SHP77 treated with DMSO at 0.1 percent for 48 hours (cell line): ENCODE data around the gene USP6.
"Not testable (repeated sequence)": the region's sequence is repeated elsewhere in the genome, so short reads cannot be mapped to it uniquely, and the experiment has no call there.

Source experiments
- DNase-seq: peaks from one replicate; lab custom pipeline; 2025; lab: John Stamatoyannopoulos, UW

Gene USP6

DNA sequence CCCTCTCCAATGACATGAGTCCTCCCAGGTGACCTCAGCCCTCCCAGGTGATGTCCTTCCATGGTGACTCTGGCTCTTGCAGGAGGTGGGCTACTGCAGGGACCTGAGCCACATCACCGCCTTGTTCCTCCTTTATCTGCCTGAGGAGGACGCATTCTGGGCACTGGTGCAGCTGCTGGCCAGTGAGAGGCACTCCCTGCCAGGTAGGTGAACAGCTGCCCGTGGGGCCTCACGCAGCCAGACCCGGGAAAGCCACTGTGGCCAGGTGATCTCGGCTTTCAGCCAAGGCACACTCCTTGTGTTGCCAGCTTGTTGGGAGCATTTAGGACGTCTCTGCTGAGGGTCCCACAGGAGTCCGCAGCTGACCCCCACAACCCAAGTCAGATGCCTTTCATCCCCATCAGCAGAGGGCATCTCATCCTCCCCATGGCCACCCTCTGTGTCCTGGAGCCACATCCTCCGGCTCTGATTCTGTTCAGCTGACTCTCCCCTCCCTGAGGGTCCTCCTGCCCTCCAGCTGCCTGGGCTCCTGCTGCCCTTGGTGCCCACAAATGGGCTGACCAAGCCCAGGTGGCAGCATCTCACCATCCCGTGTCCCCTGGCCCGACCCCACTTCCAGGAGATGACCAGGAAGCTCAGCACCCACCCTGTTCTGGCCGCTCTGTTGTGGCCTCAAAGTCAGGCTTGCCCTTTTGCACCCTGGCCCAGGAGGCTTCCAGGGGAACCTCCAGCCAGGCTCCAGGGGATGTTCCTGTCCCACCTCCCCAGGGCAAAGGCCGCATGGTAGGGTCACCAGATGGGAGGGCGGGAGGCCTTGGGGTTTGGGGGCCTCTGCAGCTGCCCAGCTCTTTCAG, 20.1 kb downstream of the USP6 start:
- DNase-seq: no peak

DNA sequence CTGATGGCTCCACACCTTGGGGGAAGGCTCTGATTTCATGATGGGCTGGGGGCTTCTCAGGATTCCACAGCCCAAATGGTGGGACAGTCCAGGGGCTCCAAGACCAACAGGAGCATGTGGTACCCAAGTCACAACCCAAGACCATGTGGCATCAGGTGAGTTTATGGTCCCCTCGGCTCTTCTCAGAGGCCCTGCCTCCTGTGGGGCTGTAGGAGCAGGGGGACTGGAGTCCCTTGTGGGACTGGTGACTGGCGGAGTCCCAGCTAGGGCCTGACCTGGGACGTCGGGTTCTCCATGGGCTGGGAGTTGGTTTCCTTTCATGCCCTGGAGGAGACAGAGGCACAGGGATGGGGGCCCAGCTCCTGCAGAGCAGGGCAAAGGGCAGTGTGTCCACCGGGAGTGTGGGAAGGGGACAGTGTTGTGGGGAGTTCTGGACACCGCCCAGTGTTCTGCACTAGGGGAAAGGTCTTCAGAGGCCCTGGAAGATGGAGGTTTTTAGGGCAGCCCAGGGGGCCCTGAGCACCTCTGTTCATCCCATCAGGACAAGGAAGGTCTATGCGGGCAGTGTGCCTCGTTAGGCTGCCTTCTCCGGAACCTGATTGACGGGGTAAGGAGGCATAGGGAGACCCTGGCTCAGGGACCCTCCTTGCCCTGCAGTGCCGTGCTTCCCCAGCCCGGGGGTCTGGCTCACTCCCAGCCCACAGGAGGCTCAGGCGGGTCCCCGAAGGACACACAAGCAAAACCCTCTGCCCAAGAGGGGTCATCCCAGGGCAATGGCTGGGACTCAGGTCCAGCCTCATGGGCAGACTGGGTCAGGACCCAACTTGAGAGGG, 21.0 kb downstream of the USP6 start:
- DNase-seq: not testable (repeated sequence)

DNA sequence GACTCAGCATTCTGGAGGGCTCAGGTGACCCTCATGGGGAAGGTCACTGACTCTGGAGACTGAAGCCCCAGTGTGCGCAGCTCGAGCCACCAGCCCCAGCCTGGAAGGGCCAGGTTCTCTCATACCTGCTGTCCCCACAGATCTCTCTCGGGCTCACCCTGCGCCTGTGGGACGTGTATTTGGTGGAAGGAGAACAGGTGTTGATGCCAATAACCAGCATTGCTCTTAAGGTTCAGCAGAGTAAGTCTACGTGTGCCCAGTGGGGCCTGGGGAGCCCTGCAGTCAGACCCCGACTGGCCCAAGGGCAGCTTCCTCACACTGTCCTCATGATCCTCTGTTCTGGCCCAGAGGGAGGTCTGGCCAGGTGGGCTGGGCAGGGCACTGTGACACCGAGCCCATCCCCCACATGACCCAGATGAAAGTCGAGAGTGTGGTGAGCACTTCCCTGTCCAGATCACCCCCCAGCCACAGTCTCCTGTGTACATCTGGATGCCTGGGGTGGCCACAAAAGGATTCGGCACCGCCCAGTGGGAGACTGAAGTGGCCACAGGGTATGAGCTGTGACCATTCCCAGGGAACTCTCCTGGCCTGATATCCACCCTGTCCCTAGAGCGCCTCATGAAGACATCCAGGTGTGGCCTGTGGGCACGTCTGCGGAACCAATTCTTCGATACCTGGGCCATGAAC, 21.8 kb downstream of the USP6 start:
- DNase-seq: not testable (repeated sequence)

- not testable (repeated sequence) for DNase-seq
Measured at GRCh38 chr17:5138198-5138544, 22.3 kb downstream of the USP6 start.

DNA sequence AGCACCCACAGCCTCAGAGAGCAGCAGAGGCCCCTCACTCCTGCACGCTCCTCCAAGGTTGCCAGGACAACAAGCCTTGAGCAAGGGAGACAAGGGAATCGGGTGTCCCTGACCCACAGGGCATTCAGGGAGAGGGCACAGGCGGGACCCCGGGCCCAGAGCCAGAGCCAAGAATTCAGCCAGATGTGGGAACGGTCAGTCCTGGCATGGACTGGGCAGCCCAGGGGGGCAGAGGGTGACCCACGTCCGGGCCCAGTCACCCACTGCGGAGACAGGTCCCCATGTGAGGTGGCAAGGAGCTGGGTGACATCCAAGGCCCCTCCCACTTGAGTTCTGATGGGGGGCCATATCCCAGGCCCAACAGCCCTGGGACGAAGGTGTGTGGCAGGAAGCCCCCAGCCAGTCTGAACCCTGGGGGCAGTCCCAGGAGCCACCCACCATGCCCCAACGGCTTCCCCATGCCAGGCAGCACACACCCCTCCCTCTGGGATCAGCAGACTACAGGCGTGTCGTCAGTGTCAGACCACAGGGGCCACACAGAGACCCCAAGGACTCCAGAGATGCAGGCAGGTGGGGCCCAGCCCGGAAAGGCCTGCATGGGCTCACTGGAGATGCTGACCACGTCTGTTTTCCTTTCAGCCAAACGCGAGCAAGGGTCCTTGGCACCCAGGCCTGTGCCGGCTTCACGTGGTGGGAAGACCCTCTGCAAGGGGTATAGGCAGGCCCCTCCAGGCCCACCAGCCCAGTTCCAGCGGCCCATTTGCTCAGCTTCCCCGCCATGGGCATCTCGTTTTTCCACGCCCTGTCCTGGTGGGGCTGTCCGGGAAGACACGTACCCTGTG, 23.0 kb downstream of the USP6 start:
- DNase-seq: no peak

GRCh38 chr17:5139458-5139732, 23.6 kb downstream of the USP6 start:
- DNase-seq: no peak

GRCh38 chr17:5142877-5143276, 27.0 kb downstream of the USP6 start:
- not testable (repeated sequence) for DNase-seq

GRCh38 chr17:5146122-5146521, 30.3 kb downstream of the USP6 start:
- not testable (repeated sequence) for DNase-seq

DNA sequence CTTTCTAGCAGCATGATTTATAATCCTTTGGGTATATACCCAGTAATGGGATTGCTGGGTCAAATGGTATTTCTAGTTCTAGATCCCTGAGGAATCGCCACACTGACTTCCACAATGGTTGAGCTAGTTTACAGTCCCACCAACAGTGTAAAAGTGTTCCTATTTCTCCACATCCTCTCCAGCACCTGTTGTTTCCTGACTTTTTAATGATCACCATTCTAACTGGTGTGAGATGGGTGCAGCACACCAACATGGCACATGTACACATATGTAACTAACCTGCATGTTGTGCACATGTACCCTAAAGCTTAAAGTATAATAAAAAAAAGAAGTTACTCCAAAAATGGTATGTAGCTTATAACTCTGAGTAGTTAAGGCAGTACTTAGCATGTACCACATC, 44.9 kb downstream of the USP6 start:
- DNase-seq: not testable (repeated sequence)

GRCh38 chr17:5161793-5162192, 46.0 kb downstream of the USP6 start:
- DNase-seq: not testable (repeated sequence)

GRCh38 chr17:5164436-5164835, 48.6 kb downstream of the USP6 start:
- no peak for DNase-seq

DNA sequence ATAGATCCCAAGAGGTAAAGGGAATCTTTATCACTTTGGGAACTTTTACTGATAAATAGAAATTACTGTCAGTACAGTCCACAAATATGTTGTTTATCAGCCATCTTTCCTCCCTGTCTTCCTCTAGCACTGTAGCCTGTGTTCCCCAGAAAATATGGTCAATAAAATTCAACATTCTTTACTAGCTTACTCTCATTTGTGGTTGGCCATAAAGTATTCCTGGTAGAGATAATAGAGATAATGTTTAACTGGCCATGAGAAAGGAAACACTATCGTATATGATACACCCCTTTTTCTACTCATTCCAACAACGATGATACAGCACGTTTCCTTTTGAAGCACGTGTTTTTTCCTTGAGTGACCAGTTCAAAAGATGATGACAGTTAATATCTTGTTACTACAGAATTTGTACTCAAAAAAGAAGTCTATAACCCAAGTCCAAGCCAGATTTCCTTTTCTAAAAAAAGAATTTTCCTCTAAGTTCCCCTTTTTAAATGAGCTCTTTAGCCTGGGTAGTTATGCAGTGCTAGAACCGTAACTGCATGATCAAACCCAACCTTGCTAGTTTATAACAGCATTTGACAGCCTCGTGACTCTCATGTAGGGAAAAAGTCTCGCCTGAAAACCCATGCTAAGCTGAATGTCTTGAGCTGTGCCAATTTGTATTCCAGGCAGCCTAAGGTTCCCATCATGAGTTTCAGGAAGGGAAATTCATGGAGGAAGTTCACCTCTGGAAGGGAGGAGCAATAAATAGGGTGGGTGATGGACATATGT, 50.1 kb downstream of the USP6 start:
- DNase-seq: not testable (repeated sequence)

DNA sequence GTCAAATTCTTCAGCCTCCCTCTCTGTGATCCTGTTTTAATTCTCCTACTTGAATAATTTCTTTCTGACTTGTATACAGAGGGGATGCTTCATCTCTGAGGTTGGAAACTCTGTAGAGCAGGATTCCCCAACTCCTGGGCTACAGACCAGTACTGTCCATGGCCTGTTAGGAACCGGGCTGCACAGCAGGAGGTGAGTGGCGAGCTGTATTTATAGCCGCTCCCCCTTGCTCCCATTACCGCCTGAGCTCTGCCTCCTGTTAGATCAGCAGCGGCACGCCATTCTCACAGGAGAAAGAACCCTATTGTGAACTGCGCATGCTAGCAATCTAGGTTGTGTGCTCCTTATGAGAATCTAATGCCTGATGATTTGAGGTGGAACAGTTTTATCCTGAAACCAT, 59.2 kb downstream of the USP6 start:
- DNase-seq: not testable (repeated sequence)

- DNase-seq: no peak
Measured at GRCh38 chr17:5179003-5179402, 63.2 kb downstream of the USP6 start.

DNA sequence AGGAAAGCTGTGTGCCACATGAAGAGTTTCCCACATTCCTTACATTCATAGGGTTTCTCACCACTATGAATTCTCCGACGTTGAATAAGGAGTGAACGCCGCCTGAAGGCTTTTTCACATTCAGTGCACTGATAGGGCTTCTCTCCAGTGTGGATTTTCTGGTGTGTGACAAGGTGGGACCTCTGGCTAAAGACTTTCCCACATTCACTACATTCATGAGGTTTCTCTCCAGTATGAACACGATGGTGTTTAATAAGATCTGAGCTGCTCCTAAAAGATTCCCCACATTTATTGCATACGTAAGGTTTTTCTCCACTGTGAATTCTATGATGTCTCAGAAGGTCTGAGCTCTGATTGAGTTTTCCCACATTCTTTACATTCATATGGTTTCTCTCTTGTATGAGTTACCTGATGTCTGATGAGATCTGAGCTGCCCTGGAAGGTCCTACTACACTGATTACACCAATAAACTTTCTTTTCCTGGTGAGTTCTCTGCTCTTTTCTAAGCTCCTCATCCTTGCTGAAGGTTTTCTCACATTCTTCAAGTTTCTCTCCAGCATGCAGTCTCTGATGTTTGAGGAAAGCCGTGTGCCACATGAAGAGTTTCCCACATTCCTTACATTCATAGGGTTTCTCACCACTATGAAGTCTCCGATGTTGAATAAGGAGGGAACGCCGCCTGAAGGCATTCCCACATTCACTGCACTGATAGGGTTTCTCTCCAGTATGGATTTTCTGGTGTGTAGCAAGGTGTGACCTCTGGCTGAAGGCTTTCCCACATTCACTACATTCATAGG, 65.9 kb downstream of the USP6 start:
- DNase-seq: no peak

DNA sequence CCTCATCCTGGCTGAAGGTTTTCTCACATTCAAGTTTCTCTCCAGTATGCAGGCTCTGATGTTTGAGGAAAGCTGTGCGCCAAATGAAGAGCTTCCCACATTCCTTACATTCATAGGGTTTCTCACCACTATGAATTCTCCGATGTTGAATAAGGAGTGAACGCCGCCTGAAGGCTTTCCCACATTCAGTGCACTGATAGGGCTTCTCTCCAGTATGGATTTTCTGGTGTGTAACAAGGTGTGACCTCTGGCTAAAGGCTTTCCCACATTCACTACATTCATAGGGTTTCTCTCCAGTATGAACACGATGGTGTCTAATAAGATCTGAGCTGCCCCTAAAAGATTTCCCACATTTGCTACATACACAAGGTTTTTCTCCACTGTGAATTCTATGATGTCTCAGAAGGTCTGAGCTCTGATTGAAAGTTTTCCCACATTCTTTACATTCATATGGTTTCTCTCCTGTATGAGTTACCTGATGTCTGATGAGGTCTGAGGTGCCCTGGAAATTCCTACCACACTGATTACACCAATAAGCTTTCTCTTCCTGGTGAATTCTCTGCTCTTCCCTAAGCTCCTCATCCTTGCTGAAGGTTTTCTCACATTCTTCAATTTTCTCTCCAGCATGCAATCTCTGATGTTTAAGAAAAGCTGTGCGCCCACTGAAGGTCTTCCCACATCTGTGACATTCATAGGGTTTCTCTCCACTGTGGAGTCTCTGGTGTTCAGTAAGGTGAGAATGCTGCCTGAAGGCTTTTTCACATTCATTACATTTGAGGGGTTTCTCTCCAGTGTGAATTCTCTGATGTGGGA, 67.0 kb downstream of the USP6 start:
- no peak for DNase-seq

GRCh38 chr17:5183410-5183793, 67.6 kb downstream of the USP6 start:
- no peak for DNase-seq

GRCh38 chr17:5184288-5184687, 68.5 kb downstream of the USP6 start:
- DNase-seq: no peak
